Measurements from ENCODE around the gene NUP35. TPM values are rescaled to one million over a fixed set of nuclear protein-coding genes. Genes with fewer than 3 reads are reported as not detected.

The NUP35 gene
- total RNA-seq, 4 donors from 2014 or later, result 5.2 to 13.7 (median 11.2) TPM

- Histone ChIP-seq H3K27me3 (no peaks in the 10 kb centered on the region), H3K4me3 (peak overlapping the region; percentile 54 to 86 (median 68)), H3K4me1 (peaks cover 0 to 15% (median 0%) of the 10 kb centered on the region in 4 donors), H3K27ac (peak overlapping the region; percentile 77 to 87 (median 82)), H3K36me3 (no peaks in the 10 kb centered on the region), H3K9me3 (no peaks in the 10 kb centered on the region)
- TF ChIP-seq, protein P1, sequence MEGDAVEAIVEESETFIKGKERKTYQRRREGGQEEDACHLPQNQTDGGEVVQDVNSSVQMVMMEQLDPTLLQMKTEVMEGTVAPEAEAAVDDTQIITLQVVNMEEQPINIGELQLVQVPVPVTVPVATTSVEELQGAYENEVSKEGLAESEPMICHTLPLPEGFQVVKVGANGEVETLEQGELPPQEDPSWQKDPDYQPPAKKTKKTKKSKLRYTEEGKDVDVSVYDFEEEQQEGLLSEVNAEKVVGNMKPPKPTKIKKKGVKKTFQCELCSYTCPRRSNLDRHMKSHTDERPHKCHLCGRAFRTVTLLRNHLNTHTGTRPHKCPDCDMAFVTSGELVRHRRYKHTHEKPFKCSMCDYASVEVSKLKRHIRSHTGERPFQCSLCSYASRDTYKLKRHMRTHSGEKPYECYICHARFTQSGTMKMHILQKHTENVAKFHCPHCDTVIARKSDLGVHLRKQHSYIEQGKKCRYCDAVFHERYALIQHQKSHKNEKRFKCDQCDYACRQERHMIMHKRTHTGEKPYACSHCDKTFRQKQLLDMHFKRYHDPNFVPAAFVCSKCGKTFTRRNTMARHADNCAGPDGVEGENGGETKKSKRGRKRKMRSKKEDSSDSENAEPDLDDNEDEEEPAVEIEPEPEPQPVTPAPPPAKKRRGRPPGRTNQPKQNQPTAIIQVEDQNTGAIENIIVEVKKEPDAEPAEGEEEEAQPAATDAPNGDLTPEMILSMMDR (IDR thresholded peaks at IDR 0.05), result no peak
- TF ChIP-seq POLR2A (IDR thresholded peaks at IDR 0.05), result no peak
- no peak for DNase-seq
Measured at GRCh38 chr2:183123959-183124221, 353 bp upstream of the NUP35 start.

- Histone ChIP-seq H3K9me3 (no peaks in the 10 kb centered on the region), H3K4me3 (peak overlapping the region; percentile 54 to 86 (median 68)), H3K27ac (peak overlapping the region; percentile 77 to 87 (median 82)), H3K4me1 (peaks cover 0 to 15% (median 0%) of the 10 kb centered on the region in 4 donors), H3K36me3 (no peaks in the 10 kb centered on the region), H3K27me3 (no peaks in the 10 kb centered on the region)
- TF ChIP-seq POLR2A (IDR thresholded peaks at IDR 0.05), result no peak
- TF ChIP-seq, protein P1 (IDR thresholded peaks at IDR 0.05), result no peak
- no peak for DNase-seq
Measured at GRCh38 chr2:183124957-183125255, 663 bp downstream of the NUP35 start.

DNA sequence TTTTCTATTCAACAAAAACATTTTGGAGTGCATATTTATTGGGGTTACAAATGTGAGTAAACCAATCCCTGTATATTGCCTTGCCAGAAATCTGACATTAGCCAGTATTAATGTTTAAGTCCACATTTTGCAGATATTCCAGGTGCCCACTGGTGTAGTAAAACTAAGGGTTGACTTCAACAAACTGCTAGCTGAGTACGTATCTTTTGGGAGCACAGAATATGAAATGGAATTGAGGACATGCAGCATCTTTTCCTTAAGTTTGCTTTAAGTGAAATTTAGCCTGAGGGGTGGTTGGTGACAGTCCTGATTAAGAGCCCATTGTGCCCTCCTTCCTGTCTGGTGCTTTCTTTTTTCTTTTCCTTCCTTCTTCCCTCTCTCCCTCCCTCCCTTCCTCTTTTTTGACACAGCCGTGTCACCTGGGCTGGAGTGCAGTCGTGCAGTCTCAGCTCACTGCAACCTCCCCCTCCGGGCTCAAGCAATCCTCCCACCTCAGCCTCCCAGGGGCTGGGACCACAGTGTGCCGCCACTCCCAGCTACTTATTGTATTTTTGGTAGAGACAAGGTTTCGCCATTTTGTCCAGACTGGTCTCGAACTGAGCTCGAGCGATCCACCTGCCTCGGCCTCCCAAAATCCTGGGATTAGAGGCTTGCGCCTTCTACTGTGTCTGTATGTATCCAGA is 1.6 kb downstream of the NUP35 start:
- Histone ChIP-seq H3K36me3 (no peaks in the 10 kb centered on the region), H3K4me1 (peaks cover 0 to 15% (median 0%) of the 10 kb centered on the region in 4 donors), H3K27me3 (no peaks in the 10 kb centered on the region), H3K4me3 (peak overlapping the region in 1 of 4 donors; percentile 63), H3K9me3 (no peaks in the 10 kb centered on the region), H3K27ac (no peak overlapping the region)
- TF ChIP-seq, protein P1 (IDR thresholded peaks at IDR 0.05), result no peak
- TF ChIP-seq POLR2A (IDR thresholded peaks at IDR 0.05), result no peak
- DNase-seq, result no peak

DNA sequence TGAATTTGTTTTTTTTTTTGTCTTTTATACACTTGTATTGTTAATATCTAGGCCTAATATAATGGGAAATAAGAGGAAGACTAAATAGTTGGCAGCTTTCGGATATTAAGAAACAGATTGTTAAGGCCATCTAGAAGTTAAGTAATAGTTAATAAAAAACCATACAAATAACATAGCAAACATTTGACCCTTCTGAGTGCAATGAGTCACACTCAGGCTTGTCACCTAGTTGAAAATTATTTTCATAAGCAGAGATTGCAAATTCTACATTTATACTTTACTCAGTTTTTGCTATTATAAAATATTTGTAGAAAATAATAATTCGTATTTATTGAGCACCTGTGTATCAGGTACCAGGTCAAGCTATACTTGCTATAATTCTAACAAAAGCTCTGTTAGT is 2.4 kb downstream of the NUP35 start:
- TF ChIP-seq POLR2A (IDR thresholded peaks at IDR 0.05), result no peak
- TF ChIP-seq, protein P1 (IDR thresholded peaks at IDR 0.05), result no peak
- Histone ChIP-seq H3K27ac (no peak overlapping the region), H3K4me3 (no peak overlapping the region), H3K36me3 (peaks cover 0 to 4% (median 0%) of the 10 kb centered on the region in 3 donors), H3K9me3 (no peaks in the 10 kb centered on the region), H3K27me3 (no peaks in the 10 kb centered on the region), H3K4me1 (peaks cover 0 to 15% (median 0%) of the 10 kb centered on the region in 4 donors)
- no peak for DNase-seq

DNA sequence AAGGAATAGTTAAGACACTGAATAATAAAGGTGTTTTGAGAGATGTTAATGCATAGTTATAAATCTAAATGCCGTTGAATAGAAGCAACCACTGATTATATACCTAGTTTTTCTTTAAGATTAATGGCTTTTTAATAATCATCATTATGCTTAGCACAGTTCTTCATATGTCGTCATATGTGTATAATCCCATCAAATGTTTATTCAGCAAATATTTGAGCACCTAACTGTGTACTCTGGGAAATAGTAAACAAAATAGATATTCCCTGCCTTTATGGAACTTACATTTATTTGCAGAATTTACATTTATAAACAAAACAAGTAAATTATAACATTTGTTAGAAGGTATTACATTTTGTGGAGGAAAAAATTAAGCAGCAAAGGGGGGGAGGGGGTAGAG is 9.8 kb downstream of the NUP35 start:
- Histone ChIP-seq H3K36me3 (peaks cover 0 to 12% (median 0%) of the 10 kb centered on the region in 3 donors), H3K9me3 (no peaks in the 10 kb centered on the region), H3K4me1 (no peaks in the 10 kb centered on the region), H3K4me3 (no peak overlapping the region), H3K27me3 (no peaks in the 10 kb centered on the region), H3K27ac (no peak overlapping the region)
- TF ChIP-seq POLR2A (IDR thresholded peaks at IDR 0.05), result no peak
- TF ChIP-seq, protein P1 (IDR thresholded peaks at IDR 0.05), result no peak
- no peak for DNase-seq

GRCh38 chr2:183148955-183149354 is 24.7 kb downstream of the NUP35 start:
- no peaks in the 10 kb centered on the region for H3K27me3 ChIP-seq
- DNase-seq, result no peak
- TF ChIP-seq, protein P1 (IDR thresholded peaks at IDR 0.05), result no peak
- TF ChIP-seq POLR2A (IDR thresholded peaks at IDR 0.05), result no peak
- H3K4me3 ChIP-seq, result no peak overlapping the region
- H3K27ac ChIP-seq, result no peak overlapping the region
- H3K9me3 ChIP-seq, result peaks cover 0 to 6% (median 0%) of the 10 kb centered on the region in 4 donors
- no peaks in the 10 kb centered on the region for H3K4me1 ChIP-seq
- peaks cover 0 to 7% (median 0%) of the 10 kb centered on the region in 3 donors for H3K36me3 ChIP-seq

Measured in Peyer's patch (tissue), 4 donors.